Measurements from ENCODE around the gene ENKD1.

The ENKD1 gene

DNA sequence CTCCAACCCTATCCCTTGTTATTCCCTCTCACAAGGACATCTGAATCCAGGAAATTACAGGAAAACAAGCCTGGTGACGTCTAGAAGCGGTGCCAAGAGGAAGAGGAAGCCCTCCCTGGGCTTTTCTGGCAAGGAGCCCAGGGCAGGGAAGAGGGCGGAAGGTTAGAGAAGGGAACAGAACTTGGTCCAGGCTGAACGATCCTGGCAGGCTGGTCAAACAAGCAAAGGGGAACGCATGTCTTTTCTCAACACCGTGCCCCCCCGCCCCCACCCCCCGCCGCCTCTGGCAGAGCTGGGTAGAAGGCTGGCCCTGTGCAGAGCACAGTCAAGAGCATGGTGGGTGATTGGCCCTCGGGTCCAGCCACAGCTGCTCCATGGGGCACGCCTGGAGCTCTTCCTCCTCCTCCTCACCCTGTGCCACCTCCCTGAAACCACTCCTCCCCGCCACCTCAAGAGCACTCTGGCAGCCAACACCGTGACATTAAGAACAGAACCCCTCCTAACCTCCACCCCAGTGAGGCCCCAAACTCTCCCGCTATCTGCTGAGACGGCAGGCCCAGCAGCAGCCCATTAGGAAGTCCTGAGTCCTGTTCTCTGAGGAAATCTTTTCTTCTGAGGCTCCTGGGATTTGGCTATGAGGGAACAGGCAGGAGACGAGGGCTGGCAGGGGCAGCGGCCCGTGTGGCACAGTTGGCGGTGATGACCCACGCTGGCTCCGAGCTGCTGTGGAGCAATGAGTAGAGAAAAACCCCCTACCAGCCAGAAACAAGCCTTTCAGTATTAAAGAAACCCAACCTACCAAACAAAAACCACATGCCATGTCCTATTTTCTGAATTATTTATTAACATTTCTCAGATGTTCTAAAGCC, 7.4 kb upstream of the ENKD1 start:
- Histone ChIP-seq H3K79me1 (replicated peaks; ENCODE audit: low read length, poor library complexity, severe bottlenecking) (peaks cover 5% of the 10 kb centered on the region), H3K18ac (ENCODE audit: low read depth in 1 of 2, low read length in 2 of 2) (no peak overlapping the region), H3K4me3 (ENCODE audit: insufficient read depth in 1 of 2, low read depth in 1 of 2, low read length in 2 of 2) (no peak overlapping the region), H3K23ac (ENCODE audit: low read length in 2 of 2) (no peak overlapping the region), H3K14ac (ENCODE audit: low read length in 2 of 2) (no peak overlapping the region), H3K27me3 (ENCODE audit: control insufficient read depth in 1 of 2, insufficient read depth in 1 of 2, low read length in 2 of 2) (no peaks in the 10 kb centered on the region), H2AFZ (ENCODE audit: low read depth, low read length) (no peak overlapping the region), H2BK12ac (ENCODE audit: low read length in 2 of 2) (no peak overlapping the region), H3K4me2 (ENCODE audit: low read length, poor library complexity, severe bottlenecking) (no peak overlapping the region), H2BK120ac (ENCODE audit: low read depth, low read length) (no peak overlapping the region), H3K4me1 (ENCODE audit: control insufficient read depth, insufficient read depth, low read depth, low read length) (peaks cover 24% of the 10 kb centered on the region), H2AK5ac (ENCODE audit: low read length, severe bottlenecking) (no peak overlapping the region), H3K9ac (ENCODE audit: low read length) (peak overlapping the region; percentile 38), H2BK5ac (ENCODE audit: low read depth, low read length, poor library complexity, severe bottlenecking) (no peak overlapping the region), H2BK15ac (ENCODE audit: low read depth, poor library complexity, severe bottlenecking) (no peak overlapping the region), H3K27ac (ENCODE audit: low read length, poor library complexity, severe bottlenecking) (no peak overlapping the region), H4K8ac (ENCODE audit: low read length) (no peak overlapping the region), H3K36me3 (ENCODE audit: control insufficient read depth in 1 of 2, insufficient read depth in 2 of 2, low read depth in 1 of 2, low read length in 2 of 2) (peaks cover 14 to 25% of the 10 kb centered on the region in 2 experiments), H3K9me3 (ENCODE audit: control insufficient read depth, low read length) (no peaks in the 10 kb centered on the region), H4K91ac (ENCODE audit: low read length) (no peak overlapping the region), H3K4ac (ENCODE audit: low read depth in 1 of 2, low read length in 2 of 2) (no peak overlapping the region)
- DNase-seq, result no peak
- WGBS, result 87% methylated on average over 16 of the region's 21 CpGs

DNA sequence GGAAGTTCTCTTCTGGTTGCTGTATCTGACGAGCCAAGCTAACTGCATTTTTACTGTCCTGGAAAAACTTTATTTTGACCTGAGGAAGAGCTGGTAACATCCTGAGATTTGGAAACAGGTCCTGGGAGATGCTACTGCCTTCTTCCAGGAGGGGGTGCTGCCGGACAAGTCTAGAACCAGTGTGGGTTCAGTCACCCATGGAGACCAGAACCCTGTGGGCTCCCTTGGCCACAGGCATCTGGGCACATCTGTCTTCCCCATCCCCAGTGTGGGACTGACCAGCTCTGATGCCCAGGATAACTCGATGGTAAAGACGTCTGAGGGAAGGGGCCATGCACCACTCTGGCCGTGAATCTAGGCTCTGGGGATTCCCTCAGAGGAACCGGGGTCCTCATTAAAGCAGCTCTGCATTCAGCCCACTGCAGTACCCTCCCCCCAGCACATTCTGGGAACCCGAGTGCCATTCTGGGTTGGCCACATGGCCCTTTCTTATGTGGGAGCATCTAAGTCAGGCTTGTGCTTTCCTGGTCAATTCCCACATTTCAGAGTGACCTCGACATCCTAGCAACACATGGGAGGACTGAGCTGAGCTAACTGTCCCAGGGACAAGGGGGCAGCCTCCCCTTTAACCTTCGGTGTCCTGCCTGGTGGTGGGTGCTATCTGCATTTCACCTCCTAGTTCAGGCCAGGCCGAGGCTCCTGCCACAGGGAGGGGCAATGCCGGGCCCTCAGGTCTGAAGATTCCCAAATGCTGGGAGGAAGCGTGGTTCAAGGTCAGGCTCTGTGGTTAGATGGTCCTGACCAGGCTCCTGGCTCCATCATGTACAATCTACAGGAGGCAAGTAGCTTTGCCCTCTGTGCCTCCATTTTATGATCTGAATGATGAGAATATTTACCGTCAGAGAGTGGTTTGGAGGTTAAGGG, 6.5 kb upstream of the ENKD1 start:
- H3K18ac ChIP-seq (ENCODE audit: low read depth in 1 of 2, low read length in 2 of 2), result no peak overlapping the region
- peak overlapping the region; percentile 50 for H2AK5ac ChIP-seq (ENCODE audit: low read length, severe bottlenecking)
- DNase-seq, result peak; percentile 76
- peak overlapping the region in 1 of 2 experiments; percentile 31 for H2BK12ac ChIP-seq (ENCODE audit: low read length in 2 of 2)
- H2BK5ac ChIP-seq (ENCODE audit: low read depth, low read length, poor library complexity, severe bottlenecking), result no peak overlapping the region
- H3K27ac ChIP-seq (ENCODE audit: low read length, poor library complexity, severe bottlenecking), result no peak overlapping the region
- no peak overlapping the region for H2BK120ac ChIP-seq (ENCODE audit: low read depth, low read length)
- no peak overlapping the region for H3K23ac ChIP-seq (ENCODE audit: low read length in 2 of 2)
- H3K4ac ChIP-seq (ENCODE audit: low read depth in 1 of 2, low read length in 2 of 2), result no peak overlapping the region
- H2AFZ ChIP-seq (ENCODE audit: low read depth, low read length), result no peak overlapping the region
- H3K27me3 ChIP-seq (ENCODE audit: control insufficient read depth in 1 of 2, insufficient read depth in 1 of 2, low read length in 2 of 2), result no peaks in the 10 kb centered on the region
- H3K14ac ChIP-seq (ENCODE audit: low read length in 2 of 2), result peak overlapping the region in 1 of 2 experiments; percentile 18
- 70% methylated on average over 12 of the region's 13 CpGs for WGBS
- no peak overlapping the region for H3K4me2 ChIP-seq (ENCODE audit: low read length, poor library complexity, severe bottlenecking)
- no peak overlapping the region for H3K4me3 ChIP-seq (ENCODE audit: insufficient read depth in 1 of 2, low read depth in 1 of 2, low read length in 2 of 2)
- no peak overlapping the region for H4K91ac ChIP-seq (ENCODE audit: low read length)
- peak overlapping the region; percentile 70 for H2BK15ac ChIP-seq (ENCODE audit: low read depth, poor library complexity, severe bottlenecking)
- H3K9ac ChIP-seq (ENCODE audit: low read length), result peak overlapping the region; percentile 38
- no peak overlapping the region for H4K8ac ChIP-seq (ENCODE audit: low read length)
- no peaks in the 10 kb centered on the region for H3K9me3 ChIP-seq (ENCODE audit: control insufficient read depth, low read length)
- peaks cover 14 to 25% of the 10 kb centered on the region in 2 experiments for H3K36me3 ChIP-seq (ENCODE audit: control insufficient read depth in 1 of 2, insufficient read depth in 2 of 2, low read depth in 1 of 2, low read length in 2 of 2)
- peaks cover 27% of the 10 kb centered on the region for H3K4me1 ChIP-seq (ENCODE audit: control insufficient read depth, insufficient read depth, low read depth, low read length)
- peaks cover 2% of the 10 kb centered on the region for H3K79me1 ChIP-seq (replicated peaks; ENCODE audit: low read length, poor library complexity, severe bottlenecking)

DNA sequence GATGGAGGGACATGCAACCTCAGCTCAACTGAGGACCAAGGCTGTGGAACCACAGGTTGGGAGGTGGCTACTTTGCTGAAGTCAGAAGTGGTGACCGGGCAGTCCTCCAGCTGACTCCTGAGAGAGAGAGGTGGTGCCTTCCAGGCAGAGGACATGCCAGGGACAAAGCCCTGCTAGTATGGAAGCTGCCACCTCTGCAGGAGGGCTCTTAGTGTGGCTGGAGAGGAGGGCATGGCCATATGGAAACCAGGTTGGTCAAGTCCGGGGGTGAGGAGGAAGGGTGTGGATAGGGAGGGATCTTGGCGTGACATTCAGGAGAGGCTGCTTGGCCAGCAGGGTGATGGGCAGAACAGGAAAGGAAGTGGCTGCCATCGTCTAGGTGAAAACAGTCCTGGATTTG, 5.8 kb upstream of the ENKD1 start:
- Histone ChIP-seq H3K4me2 (ENCODE audit: low read length, poor library complexity, severe bottlenecking) (no peak overlapping the region), H2BK5ac (ENCODE audit: low read depth, low read length, poor library complexity, severe bottlenecking) (no peak overlapping the region), H3K4me3 (ENCODE audit: insufficient read depth in 1 of 2, low read depth in 1 of 2, low read length in 2 of 2) (no peak overlapping the region), H3K27me3 (ENCODE audit: control insufficient read depth in 1 of 2, insufficient read depth in 1 of 2, low read length in 2 of 2) (no peaks in the 10 kb centered on the region), H3K79me1 (replicated peaks; ENCODE audit: low read length, poor library complexity, severe bottlenecking) (peaks cover 2% of the 10 kb centered on the region), H3K36me3 (ENCODE audit: control insufficient read depth in 1 of 2, insufficient read depth in 2 of 2, low read depth in 1 of 2, low read length in 2 of 2) (peaks cover 7 to 21% of the 10 kb centered on the region in 2 experiments), H3K4ac (ENCODE audit: low read depth in 1 of 2, low read length in 2 of 2) (no peak overlapping the region), H3K9me3 (ENCODE audit: control insufficient read depth, low read length) (no peaks in the 10 kb centered on the region), H3K23ac (ENCODE audit: low read length in 2 of 2) (no peak overlapping the region), H3K4me1 (ENCODE audit: control insufficient read depth, insufficient read depth, low read depth, low read length) (peaks cover 31% of the 10 kb centered on the region), H3K27ac (ENCODE audit: low read length, poor library complexity, severe bottlenecking) (no peak overlapping the region), H2AK5ac (ENCODE audit: low read length, severe bottlenecking) (no peak overlapping the region), H4K8ac (ENCODE audit: low read length) (no peak overlapping the region), H2BK15ac (ENCODE audit: low read depth, poor library complexity, severe bottlenecking) (no peak overlapping the region), H3K14ac (ENCODE audit: low read length in 2 of 2) (no peak overlapping the region), H3K9ac (ENCODE audit: low read length) (no peak overlapping the region), H2AFZ (ENCODE audit: low read depth, low read length) (no peak overlapping the region), H4K91ac (ENCODE audit: low read length) (no peak overlapping the region), H2BK120ac (ENCODE audit: low read depth, low read length) (no peak overlapping the region), H3K18ac (ENCODE audit: low read depth in 1 of 2, low read length in 2 of 2) (no peak overlapping the region), H2BK12ac (ENCODE audit: low read length in 2 of 2) (no peak overlapping the region)
- DNase-seq, result no peak
- 77% methylated on average over 4 of the region's 4 CpGs for WGBS

All from mesenchymal stem cell (in vitro differentiated cells and primary cell).